OCI-LY3 (cell line): ENCODE measurements around the gene REELD1.

Experiments
- EZH2phosphoT487 ChIP-seq: fragments of 200-600 bp; shearing (Covaris generic); IDR thresholded peaks from 2 replicates; pipeline ENCODE4 v1.6.1; 2018; ENCODE audit warnings: antibody characterized with exemption, mixed run types, low read depth
- TF ChIP-seq, protein P1 (sequence below): fragments of 200-600, 300-600 bp; sonication (generic); IDR thresholded peaks from 2 replicates; pipeline ENCODE4 v1.5.1; 2014; ENCODE audit warnings: antibody characterized with exemption, low read length, low read depth

DNA sequence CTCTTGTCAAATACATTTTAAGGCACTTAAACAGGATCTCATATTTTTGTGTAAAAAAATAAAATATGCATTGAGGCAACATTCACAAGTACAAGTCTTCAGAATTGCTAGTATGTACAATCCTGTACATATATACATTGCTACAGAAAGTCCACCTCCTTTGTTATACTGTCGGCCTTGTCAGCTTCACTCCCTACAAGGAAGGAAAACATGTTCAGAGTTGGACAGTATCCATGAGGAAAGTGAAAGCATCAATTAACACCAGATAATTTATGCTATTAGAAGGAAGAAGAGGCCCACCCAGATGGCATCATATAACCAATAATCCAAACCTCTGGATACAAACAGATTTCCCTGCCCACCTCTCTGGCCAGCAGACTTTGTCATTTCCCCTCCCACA, 42.0 kb downstream of the REELD1 start:
- TF ChIP-seq, protein P1, sequence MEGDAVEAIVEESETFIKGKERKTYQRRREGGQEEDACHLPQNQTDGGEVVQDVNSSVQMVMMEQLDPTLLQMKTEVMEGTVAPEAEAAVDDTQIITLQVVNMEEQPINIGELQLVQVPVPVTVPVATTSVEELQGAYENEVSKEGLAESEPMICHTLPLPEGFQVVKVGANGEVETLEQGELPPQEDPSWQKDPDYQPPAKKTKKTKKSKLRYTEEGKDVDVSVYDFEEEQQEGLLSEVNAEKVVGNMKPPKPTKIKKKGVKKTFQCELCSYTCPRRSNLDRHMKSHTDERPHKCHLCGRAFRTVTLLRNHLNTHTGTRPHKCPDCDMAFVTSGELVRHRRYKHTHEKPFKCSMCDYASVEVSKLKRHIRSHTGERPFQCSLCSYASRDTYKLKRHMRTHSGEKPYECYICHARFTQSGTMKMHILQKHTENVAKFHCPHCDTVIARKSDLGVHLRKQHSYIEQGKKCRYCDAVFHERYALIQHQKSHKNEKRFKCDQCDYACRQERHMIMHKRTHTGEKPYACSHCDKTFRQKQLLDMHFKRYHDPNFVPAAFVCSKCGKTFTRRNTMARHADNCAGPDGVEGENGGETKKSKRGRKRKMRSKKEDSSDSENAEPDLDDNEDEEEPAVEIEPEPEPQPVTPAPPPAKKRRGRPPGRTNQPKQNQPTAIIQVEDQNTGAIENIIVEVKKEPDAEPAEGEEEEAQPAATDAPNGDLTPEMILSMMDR = no peak
- no peak for TF ChIP-seq EZH2phosphoT487
